NCI-H446 treated with DMSO at 0.1 percent for 48 hours (cell line): ENCODE measurements around the gene PRCD.
A peak's percentile ranks its signal among the peaks of the same experiment; 100 is the strongest.

Experiments
- DNase-seq: peaks from one replicate; lab custom pipeline; 2025; lab: John Stamatoyannopoulos, UW

PRCD gene, protein sequence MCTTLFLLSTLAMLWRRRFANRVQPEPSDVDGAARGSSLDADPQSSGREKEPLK

DNA sequence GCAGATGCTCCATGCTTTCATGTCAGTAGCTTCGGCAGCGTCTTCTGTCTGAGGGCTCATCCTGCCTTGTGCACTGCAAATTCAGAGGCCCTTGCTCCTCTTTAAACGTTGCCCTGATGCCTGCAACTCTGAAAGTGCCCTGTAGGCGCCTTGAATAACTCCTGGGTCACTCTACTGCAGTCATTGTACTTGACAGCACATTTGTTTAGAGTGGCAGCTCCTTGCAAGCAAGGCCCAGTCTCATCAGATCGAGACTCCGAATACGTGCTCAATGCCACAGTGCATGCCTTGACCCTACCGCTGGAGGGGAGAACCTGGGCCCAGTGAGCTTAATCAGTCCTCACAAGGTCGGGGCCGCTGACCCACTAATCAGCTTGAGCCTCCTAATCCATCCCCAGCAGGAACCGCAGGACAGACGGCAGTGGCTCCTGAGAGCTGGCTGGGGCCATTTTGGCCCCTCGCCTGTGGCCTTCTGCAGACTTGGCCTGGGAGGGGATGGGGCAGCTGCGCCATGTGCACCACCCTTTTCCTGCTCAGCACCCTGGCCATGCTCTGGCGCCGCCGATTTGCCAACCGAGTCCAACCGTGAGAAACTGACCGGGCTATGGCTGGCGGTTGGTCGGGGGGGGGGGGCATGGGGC lies at the start of gene PRCD:
Gene PRCD (plus strand): TSS at position 414 of the 641 bp plus-strand sequence. CDS start 98 bp downstream, at position 512.
- DNase-seq: no peak

DNA sequence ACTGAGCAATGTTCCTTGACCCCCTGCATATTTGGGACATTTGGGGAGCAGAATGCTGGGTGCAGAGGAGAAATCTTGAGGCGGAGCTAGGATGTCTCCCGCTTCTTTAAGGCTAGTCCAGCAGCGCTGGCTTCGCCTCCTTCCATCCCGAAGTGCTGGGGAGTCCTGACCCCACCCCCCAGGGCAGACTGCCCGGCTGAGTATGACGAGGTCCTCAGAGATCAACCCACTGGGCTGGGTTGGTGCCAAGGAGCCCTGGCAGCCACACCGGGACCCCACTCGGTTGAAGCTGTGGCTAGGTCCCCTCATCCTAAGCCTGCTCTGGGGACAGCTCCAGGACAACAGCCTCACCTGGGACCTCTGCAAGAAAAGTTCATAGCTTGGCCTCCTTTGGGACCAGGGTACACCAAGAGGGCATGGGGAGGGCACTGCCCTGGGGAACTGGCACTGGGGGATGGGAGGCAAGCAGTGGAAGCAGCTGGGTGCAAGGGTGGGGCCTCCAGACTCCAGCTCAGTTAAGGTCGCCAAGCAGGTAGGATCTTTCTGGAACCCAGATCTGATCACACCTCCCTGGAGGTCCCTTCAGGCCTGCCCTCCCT lies 49.6 kb upstream of the PRCD start:
- no peak for DNase-seq

DNA sequence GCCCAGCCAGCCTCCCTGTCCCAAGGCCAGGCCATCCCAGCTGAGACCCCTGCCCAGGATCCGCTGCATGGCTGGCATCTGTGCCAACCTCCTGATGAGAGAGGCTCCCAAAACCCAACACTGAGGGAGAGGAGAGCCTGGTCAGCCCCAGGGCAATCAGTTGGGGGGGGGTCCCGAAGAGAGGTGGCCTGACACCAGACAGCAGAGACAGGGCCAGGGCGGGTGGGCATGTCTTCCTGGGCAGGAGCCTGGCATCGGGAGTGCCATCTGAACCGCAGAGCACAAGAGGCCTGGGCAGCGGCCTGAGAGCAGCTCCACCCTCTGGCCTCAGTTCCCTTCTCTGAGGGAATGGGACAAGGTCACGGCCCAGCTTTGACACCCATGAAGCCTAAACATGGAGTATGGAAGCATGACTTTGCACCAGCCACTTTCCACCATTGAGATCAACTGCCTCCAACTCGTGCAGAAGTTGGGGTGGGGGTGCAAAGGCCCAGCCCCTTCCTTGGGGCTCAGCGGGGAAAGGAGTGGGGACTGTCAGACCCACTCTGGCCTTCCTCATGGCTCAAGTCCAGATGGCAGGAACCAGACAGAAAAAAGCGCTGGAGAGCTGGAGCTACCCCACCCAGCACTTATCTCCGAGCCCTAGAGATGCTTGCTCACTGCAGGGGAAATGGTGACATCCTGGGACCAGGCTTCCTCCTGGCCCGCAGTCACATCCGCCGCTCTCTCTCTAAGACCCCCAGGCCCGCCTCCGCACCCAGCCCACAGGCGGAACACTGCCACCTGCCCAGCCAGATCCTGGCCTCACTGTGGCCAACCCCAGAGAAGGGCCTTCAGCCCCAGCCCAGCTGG lies 48.3 kb upstream of the PRCD start:
- DNase-seq: no peak

DNA sequence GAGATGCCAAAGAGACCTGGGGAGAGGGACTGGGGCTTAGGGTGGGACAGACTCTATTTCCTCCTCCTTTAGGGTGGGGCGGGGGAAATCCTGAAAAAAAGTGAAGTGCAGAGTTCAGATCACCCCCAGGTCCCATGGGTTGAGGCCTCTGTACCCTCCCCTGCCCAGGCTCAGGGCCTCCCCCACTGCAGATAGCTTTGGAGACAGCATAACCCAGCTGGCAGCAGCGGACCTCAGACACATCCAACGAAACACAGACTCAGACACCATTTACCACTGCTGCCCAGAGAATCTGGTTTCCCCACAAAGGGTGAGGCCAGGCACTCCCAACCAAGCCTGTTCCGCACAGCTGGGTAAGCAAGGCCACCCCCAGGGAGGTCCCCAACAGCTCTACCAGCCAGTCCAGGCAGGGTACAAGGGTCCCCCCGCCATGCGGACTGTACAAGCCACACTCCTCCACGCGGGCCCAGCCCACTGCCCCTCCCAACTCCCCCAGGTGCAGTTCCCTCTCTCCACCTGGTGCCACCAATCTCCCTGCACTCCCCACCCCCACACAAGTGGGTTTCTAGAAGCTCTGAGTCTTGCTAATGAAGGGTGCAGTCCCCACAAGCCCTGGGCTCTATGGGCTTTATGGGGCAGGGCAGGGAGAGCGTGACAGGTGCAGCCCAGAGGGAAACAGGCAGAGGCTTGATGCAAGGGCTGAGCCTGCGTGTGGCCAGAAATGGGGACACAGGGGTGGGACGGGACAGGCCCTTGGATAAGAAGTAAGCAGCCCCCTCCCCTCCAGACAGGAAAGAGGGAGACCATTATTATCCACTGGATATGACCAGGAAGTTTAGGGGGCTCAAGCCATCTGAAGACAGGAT lies 47.5 kb upstream of the PRCD start:
- no peak for DNase-seq

DNA sequence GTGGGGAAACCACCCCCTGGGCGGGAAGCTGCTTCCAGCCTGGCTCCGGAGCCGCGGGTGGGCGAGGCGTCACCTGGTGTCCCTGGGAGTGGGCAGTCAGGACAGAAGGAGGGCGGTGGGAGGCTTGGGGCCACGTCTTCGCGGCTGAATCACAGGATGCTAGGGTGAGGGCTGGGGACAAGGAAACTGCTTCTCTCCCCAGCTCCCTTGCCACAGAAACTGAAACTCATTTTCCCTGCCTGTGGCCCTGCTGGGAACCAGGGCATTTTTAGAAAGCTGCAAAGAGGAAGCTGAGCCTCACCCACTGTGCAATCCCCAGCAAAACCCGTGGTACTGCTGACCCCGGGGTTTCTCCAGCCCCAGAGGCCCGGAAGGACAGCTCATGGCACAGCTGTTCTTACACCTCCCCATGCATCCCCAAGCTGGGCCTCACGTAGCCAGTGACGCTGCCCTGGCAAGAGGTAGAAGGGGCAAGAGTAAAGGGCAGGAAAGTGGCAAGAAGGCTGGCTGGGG lies 46.8 kb upstream of the PRCD start:
- no peak for DNase-seq

DNA sequence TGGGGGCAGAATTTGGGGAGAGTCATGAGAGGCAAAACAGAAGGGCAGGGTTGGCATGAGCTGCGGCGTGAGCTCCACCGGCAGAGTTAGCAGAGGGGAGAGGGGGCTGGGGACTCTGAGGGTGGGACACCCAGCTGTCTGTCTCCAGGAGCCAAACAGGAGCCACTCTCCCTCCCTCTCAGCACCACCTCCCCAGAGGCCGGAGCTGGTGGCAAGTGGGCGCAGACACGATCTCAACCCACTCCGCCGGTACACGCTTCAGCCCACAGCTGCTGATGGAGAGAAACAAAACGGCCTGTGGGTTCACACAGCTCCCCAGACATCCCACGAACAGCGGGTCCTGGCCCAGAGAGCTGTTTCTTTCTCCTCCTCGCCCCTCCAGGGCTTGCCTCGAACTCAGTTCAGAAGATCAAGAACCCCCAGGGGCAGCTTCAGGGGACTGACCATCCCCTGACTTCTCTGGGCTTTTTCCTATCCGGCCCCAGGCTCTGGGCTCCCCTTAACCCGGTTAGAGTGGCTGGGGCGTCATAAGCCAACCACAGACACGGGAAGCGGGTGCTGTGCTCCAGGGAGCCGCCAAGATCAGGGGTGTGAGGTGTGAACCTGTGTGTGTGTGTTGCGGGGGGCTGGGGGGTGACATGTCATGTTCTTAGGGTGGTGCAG lies 46.2 kb upstream of the PRCD start:
- no peak for DNase-seq

DNA sequence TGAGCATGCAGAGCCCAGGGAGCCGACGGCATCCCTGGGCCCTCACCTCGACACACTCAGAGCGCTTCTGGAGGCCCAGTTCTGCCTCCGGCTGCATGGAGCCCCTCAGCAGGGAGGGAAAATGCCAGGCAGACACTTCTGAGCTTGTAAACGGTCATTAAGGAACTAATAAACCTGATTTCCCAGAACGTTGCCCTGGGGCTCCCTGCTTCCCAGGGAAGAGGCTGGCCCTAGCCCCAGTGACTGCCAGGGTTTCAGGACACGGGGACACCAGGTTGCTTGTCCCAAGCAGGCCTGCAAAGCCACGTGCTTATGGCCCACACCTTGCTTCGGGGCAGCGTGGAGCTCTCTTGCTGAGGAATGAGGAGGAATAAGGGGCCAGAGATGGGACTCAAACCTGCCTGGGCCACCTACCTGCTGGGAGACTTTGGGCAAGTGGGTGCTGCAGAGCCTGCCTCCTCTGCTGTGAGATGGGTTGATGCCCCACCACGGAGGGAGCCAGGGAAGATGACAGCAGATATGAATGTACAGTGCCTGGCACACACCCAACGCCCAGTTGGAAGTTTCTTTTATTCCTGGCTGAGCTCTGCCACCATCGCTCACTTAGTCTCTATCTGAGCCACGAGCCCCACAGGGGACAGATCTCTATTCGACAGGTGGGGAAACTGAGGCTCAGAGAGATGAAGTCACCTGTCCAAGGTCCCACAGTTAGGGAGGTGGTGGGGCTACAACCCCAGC lies 44.0 kb upstream of the PRCD start:
- DNase-seq: no peak

DNA sequence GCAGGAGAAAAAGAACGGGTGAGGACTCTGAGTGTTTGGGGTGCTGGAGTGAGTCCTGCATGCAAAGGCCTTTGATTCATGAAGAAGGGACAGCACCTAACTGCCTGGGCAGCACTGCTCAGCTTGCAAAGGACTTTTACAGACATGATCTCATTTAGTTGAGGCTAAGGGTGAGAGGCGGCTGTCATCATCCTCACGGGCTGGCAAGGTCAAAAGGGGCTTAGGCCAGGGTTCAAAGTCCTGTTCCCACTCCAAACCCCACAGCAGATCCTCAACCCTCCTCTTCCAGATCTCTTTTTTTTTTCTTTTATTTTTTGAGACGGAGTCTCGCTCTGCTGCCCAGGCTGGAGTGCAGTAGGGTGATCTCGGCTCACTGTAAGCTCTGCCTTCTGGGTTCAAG lies 43.4 kb upstream of the PRCD start:
- no peak for DNase-seq

DNA sequence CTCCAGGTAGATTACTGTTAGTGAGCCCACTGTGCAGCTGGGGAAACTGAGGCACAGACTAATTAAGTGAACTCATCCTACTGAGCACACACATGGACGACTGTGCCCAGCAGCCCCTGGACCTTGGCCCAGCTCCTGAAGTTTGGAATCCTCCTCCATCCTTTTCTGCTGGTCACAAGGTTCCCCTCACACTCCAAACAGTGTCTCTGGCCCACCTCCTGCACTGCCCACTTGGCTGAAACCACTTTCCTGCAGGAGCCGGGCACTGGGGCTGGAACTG lies 42.2 kb upstream of the PRCD start:
- DNase-seq: no peak

DNA sequence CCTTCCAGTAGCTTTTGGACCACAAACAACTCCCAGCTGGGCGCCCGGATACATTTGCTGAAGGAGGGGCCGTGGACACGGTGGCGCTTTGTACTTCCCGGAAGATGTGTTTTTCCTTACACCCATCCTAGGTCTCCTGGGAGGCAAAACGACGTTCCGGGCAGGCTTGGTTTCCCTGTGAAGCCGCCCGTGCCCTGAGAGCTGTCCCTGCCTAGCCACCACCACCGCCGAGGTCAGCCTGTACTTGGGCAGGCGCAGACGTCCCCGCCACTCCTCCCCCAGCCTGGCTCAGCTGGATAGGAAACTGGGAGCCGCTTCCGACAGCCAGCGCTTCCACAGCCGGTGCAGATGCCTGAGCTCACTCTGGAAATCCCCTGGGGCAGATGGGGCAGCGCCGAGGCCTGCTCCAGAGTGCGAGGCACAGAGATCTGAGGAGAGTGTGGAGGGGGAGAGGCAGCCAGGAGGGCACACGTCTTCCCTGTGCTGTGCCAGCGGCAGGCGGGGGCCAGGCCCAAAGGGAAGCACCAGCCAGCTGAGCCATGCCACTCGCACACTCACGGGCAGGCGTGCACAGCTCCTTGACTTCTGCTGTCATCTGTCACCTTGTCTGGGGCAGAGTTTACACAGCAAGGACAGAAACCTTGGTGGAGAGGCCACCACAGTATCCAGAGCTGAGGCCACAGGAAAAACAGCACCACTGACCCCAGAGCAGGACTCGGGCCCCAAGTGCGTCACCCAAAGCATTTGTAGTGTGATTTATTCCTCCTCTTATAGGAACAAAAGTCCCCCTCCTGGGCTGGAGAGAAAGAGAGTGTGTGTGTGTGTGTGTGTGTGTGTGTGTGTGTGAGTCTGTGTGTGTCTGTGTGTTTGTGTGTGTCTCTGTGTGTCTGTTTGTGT lies 41.6 kb upstream of the PRCD start:
- DNase-seq: peak; percentile 71

DNA sequence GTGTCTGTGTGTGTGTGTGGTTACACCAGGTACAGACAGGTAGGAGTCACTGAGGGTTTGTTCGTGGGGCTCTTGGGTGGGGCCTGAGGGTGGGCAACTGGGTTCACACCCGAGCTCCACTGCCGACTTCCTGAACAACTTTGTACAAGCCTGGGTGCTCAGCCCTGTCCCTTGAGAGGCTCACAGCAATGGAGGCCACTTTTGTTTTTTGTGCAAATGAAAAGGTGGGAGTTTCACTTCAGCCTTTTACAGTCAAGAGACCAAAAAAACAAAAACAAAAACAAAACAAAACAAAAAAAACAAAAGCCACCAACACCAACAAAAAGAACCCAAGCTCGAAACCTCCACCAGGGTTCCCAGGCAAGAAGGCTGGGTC lies 41.0 kb upstream of the PRCD start:
- DNase-seq: no peak

DNA sequence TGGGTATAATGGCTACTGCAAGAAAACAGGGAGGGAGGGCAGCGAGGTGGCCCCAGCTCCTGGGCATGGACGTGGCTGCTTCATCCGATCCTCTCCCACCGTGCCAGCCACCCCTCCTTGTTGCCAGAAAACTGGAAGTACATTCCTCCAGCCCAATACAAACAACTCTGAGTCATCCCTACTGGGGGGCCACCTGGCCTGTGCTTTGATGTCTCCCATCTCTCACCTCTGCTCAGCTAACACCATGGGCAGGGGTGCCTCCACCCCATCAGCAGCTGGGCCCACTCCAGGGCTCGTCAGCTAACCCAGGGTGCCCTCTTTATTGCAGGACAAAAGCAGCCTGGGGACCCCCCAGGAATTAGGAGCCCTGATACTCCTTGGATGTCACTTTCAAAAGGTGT lies 40.6 kb upstream of the PRCD start:
- DNase-seq: peak; percentile 6

DNA sequence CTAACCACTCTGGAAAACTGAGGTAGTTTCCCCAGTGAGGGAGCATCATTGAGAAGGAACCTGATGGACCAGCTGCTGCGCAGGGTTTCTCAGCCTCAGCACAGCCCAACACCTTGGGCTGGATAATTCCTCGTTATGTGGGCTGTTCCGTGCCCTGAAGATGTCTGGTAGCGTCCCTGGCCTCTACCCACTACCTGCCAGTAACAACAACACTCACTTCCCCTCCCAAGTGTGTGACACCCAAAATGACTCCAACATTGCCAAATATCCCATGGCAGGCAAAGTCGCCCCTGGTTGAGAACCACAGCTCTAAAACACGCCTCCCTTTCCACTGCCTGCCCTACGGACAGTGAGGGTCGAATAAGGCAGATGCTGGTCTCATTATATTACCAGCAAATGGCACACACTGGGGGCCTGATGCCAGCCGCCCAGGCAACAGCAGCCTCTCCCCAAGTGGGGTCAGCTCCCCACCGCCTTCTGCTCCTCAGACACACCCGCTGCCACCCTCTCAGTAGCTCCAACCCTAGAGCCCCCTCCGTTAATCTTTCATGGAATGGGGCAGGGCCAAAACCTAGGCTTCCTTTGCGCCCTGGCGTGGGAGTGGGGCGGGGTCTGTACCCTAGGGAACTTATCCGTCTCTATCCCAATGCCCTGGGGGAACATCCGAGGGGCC lies 39.6 kb upstream of the PRCD start:
- DNase-seq: no peak

DNA sequence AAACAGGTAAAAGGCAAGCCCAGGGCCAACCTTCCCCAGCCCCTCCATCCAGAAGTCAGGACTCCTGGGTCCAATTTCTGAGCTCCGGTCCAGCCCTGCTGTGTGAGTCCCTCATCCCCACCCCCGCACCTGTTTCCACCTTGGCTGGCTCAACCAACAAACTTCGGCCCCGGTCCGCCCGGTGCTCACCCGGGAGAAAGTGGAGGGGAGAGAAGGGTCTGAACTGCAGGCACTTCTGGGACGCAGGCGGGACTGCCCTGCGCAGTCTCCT lies 39.2 kb upstream of the PRCD start:
- no peak for DNase-seq

DNA sequence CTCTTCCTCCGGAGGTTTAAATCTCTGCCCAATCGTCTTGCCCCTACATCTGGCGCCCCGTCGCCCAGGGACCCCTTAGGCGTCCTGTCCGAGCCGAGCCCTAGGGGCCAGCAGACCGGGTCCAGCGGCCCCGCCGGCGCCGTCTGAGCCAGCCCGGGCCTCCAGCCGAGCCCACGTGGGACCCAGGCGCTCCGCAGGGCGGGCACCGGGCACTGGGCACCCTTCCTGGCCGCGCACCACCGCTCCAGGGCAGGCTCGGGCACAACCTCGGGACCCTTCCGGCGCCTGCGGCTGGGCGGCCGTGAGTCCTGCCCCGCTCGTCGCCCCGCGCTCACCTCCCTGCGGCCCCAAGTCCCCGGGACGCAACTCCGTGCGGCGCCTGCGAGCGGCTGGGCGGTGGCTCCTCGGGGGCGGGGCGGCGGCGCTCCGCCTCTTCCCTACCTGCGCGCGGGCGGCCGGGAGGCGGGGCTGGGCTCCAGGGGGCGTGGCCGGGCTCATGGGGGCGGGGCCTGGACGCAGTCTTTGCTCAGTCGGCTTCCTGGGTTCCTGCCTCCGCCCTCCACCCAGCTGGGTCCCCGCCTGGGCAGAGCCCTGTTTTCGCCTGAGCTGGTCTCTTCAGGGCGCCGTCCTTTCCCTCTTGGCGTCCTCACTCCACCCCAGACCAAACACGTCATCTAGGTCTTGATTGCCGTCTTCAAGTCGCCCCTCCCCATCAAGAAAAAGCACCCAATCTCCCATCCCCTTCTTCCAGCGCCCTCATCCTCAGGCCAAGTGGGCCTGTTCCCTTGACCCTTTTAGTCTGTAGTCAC lies 38.6 kb upstream of the PRCD start, which contains the start of gene RHBDF2:
Gene RHBDF2 (minus strand): TSS at position 406 of the 809 bp plus-strand sequence. CDS start 19,899 bp downstream, outside the sequence.
- peak; percentile 46 for DNase-seq

DNA sequence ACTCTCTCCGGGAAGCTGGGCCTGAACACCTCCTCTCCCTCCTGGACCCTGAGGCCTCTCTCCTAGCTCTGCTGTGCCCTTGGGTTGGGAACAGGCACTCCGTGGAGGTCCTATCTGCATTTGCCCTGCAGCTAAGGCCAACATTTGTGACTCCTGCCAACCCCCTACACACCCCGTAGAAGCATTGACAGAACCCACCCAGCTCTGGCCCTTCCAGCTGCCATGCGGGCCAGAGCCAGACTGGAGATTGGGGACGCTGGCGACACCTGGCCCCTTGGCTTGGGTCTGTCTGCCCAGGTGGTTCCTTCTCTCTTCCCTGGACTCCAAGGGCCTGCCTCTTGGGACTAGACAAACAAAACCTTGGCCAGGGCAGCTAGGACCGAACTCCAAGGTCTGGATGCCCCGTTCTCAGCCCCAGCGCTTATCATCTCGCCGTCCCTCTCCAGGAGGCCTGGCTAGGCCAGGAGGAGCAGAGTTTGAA lies 38.0 kb upstream of the PRCD start:
- DNase-seq: no peak

DNA sequence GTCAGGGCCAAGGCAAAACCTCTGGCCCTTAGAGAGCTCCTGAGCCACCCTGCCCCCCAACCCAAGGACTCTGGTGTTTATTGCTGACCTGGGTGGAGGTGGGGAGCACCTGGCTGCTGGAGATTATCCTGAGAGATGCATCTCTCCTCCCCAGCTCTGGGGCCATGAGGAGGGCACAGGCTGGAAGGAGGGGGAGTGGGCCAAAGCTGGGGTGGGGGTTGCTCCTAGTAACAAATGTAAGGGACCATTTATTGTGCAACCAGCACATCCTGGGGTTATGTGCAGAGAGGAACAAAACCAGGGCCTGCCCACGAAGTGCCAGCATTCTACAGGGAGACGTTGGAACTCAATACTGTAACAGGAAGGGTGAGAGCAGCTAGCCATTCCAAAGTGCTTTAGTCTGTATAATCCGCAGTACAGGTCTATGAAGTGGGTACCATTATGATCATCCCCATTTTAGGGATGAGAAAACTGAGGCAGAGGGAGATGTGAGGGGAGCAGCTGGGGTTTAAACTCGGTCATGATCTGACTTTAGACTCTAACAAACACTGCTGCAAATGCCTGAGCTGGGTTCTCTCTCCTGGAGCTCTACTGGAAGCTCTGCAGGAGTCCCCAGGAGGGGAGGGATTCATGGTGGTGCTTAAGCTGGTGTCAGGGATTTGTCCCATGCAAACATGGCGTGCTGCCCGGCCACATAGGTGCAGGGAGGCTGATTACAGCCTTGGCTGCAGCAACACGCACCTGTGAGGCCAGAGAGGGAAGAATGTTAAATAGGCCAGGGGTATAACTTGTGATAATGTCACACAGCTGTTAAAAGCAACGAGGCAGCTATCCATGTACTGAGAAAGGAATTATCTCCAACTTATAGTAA lies 37.3 kb upstream of the PRCD start:
- DNase-seq: no peak
